OCI-LY1 (cell line): Measurements from ENCODE around the gene MFAP2.

Source experiments
- H2AFZ ChIP-seq: fragments of 200-600 bp; sonication (generic), shearing (Covaris generic); 2 replicates; pipeline ENCODE4 v1.6.0; 2014; ENCODE audit warnings: antibody characterized with exemption, mild to moderate bottlenecking, low read length
- H3F3A ChIP-seq: fragments of 200-600 bp; sonication (generic), shearing (Covaris generic); 2 replicates; pipeline ENCODE4 v1.6.0; 2014; ENCODE audit warnings: mild to moderate bottlenecking, antibody characterized with exemption, low read length, moderate library complexity; ENCODE audit not compliant: insufficient read depth
- H3K27ac ChIP-seq: fragments of 200-600 bp; sonication (generic); 2 replicates; pipeline ENCODE4 v1.5.1; 2014; ENCODE audit warnings: low read length, mixed run types, mild to moderate bottlenecking, low read depth; ENCODE audit not compliant: poor library complexity, severe bottlenecking
- H3K27me3 ChIP-seq: fragments of 200-600 bp; sonication (generic); 2 replicates; pipeline ENCODE4 v1.6.0; 2014; ENCODE audit warnings: antibody characterized with exemption, mild to moderate bottlenecking, low read length, moderate library complexity; ENCODE audit not compliant: insufficient read depth
- H3K36me3 ChIP-seq: fragments of 200-600 bp; sonication (generic); 2 replicates; pipeline ENCODE4 v1.6.1; 2014; ENCODE audit warnings: mild to moderate bottlenecking, antibody characterized with exemption, low read length, moderate library complexity, mixed read lengths; ENCODE audit not compliant: insufficient read depth
- H3K4me1 ChIP-seq: fragments of 200-600 bp; sonication (generic); 2 replicates; pipeline ENCODE4 v1.5.1; 2014; ENCODE audit warnings: mild to moderate bottlenecking, low read length, moderate library complexity; ENCODE audit not compliant: insufficient read depth, severe bottlenecking
- H3K4me2 ChIP-seq: fragments of 200-600 bp; sonication (generic), shearing (Covaris generic); 2 replicates; pipeline ENCODE4 v1.6.1; 2014; ENCODE audit warnings: low read length
- H3K4me3 ChIP-seq: fragments of 200-600 bp; sonication (generic); 2 replicates; pipeline ENCODE4 v1.5.1; 2014; ENCODE audit warnings: low read length, low read depth, mild to moderate bottlenecking, mixed read lengths; ENCODE audit not compliant: poor library complexity, severe bottlenecking
- H3K79me2 ChIP-seq: fragments of 200-600 bp; shearing (Covaris generic); 2 replicates; pipeline ENCODE4 v1.6.1; 2016; ENCODE audit warnings: mixed run types, low read length, mixed read lengths; ENCODE audit not compliant: insufficient read depth
- H3K9ac ChIP-seq: fragments of 200-600 bp; sonication (generic), shearing (Covaris generic); 2 replicates; pipeline ENCODE4 v1.6.1; 2014; ENCODE audit warnings: mild to moderate bottlenecking, low read length, mixed read lengths
- H3K9me2 ChIP-seq: fragments of 200-600 bp; sonication (generic), shearing (Covaris generic); 2 replicates; pipeline ENCODE4 v1.6.1; 2014; ENCODE audit warnings: low read depth, mild to moderate bottlenecking, low read length, mixed read lengths
- H3K9me3 ChIP-seq: fragments of 200-600 bp; shearing (Covaris generic); 2 replicates; pipeline ENCODE4 v1.6.1; 2014; ENCODE audit warnings: low read length, mixed read lengths
- H4K20me1 ChIP-seq: fragments of 200-600 bp; sonication (generic), shearing (Covaris generic); 2 replicates; pipeline ENCODE4 v1.6.0; 2016; ENCODE audit warnings: mild to moderate bottlenecking, low read length; ENCODE audit not compliant: insufficient read depth
- EZH2 ChIP-seq: fragments of 200-600 bp; sonication (generic), shearing (Covaris generic); IDR thresholded peaks from 2 replicates; pipeline ENCODE4 v1.8.0; 2017; ENCODE audit warnings: borderline replicate concordance, mixed run types, mild to moderate bottlenecking, antibody characterized with exemption, low read length, moderate library complexity, mixed read lengths
- TF ChIP-seq, protein P1 (sequence below): fragments of 200-600 bp; sonication (generic), shearing (Covaris generic); IDR thresholded peaks from 2 replicates; pipeline ENCODE4 v1.5.1; 2017; ENCODE audit warnings: mild to moderate bottlenecking, antibody characterized with exemption, low read length, moderate library complexity, mixed read lengths

Gene MFAP2

DNA sequence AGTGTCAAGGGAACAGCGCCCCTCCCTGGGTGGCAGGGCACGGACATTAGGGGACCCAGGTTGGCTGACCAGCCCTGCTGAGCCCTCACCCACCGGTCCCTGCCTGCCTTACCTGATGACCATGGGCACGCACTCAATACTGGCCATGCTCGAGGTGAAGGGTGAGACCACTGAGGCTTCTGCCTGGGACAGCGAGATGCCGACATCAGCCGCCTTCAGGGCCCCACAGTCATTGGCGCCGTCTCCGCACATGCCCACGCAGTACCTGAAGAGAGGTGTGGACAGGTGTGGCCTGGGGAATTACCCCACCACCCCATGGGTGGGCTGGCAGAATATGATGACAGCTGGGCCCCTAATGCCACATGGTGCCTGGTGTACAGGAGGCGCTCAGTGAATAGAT, 7.8 kb upstream of the MFAP2 start:
- Histone ChIP-seq H3K9ac (no peak overlapping the region), H4K20me1 (no peaks in the 10 kb centered on the region), H3K4me2 (no peak overlapping the region), H3K27ac (no peak overlapping the region), H3K79me2 (no peaks in the 10 kb centered on the region), H3K27me3 (no peaks in the 10 kb centered on the region), H3K4me1 (no peaks in the 10 kb centered on the region), H3K9me2 (no peaks in the 10 kb centered on the region), H3K4me3 (no peak overlapping the region), H3K36me3 (no peaks in the 10 kb centered on the region; the same call in 1 of the 2 replicates), H3F3A (no peaks in the 10 kb centered on the region), H2AFZ (no peak overlapping the region), H3K9me3 (no peaks in the 10 kb centered on the region)
- no peak for TF ChIP-seq EZH2
- TF ChIP-seq, protein P1, sequence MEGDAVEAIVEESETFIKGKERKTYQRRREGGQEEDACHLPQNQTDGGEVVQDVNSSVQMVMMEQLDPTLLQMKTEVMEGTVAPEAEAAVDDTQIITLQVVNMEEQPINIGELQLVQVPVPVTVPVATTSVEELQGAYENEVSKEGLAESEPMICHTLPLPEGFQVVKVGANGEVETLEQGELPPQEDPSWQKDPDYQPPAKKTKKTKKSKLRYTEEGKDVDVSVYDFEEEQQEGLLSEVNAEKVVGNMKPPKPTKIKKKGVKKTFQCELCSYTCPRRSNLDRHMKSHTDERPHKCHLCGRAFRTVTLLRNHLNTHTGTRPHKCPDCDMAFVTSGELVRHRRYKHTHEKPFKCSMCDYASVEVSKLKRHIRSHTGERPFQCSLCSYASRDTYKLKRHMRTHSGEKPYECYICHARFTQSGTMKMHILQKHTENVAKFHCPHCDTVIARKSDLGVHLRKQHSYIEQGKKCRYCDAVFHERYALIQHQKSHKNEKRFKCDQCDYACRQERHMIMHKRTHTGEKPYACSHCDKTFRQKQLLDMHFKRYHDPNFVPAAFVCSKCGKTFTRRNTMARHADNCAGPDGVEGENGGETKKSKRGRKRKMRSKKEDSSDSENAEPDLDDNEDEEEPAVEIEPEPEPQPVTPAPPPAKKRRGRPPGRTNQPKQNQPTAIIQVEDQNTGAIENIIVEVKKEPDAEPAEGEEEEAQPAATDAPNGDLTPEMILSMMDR: no peak

DNA sequence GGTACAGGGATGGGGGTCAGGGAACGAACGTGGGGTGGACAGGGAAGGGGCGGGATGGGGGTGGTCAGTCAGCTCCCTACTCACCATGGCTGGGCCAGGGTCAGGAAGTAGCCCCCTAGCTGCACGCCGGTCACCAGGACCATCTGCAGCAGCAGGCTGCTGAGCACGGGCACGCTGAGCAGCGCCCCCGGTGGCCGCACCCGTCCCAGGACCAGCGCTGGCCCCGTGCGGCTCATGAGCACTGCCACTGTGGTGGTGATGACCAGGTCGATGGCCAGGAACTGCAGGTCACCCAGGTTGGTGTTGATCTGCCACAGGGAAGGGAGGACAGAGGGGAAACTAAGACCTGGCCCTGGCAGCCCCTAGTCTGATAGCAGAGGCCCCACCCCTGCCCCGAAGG, 6.5 kb upstream of the MFAP2 start:
- no peak for TF ChIP-seq EZH2
- TF ChIP-seq, protein P1: peak; percentile 67
- H3K36me3 ChIP-seq: no peaks in the 10 kb centered on the region; the same call in 1 of the 2 replicates

DNA sequence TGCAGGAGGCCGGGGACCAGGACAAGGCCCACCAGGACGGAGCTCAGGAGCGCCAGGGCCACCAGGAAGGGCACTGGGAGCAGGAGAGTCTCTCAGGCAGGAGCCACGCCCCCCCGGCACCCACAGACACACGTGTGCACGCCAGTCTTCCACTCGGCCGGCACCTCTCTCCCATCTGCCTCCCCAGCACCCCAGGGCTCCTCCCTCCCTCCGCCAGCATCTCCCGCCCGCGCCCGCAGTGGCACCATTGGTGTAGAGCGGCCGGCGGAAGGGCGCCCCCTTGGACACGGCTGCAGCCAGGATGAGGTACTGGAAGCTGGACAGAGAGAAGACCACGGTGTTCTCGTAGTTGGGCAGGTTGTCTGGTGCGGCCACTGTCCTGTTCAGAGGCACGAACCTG, 6.1 kb upstream of the MFAP2 start:
- Histone ChIP-seq H2AFZ (no peak overlapping the region), H3K27me3 (no peaks in the 10 kb centered on the region), H3K79me2 (no peaks in the 10 kb centered on the region), H3F3A (no peaks in the 10 kb centered on the region), H3K4me1 (no peaks in the 10 kb centered on the region), H3K9ac (no peak overlapping the region), H4K20me1 (no peaks in the 10 kb centered on the region), H3K4me2 (no peak overlapping the region), H3K36me3 (no peaks in the 10 kb centered on the region; the same call in 1 of the 2 replicates), H3K9me2 (no peaks in the 10 kb centered on the region), H3K4me3 (no peak overlapping the region), H3K9me3 (no peaks in the 10 kb centered on the region), H3K27ac (no peak overlapping the region)
- TF ChIP-seq, protein P1: no peak
- no peak for TF ChIP-seq EZH2

More for the DNA sequence above, 6.5 kb upstream of the MFAP2 start:
- Histone ChIP-seq H3K27ac (no peak overlapping the region), H3K9me3 (no peaks in the 10 kb centered on the region), H3K4me1 (no peaks in the 10 kb centered on the region), H3F3A (no peaks in the 10 kb centered on the region), H3K9ac (no peak overlapping the region), H3K79me2 (no peaks in the 10 kb centered on the region), H3K27me3 (no peaks in the 10 kb centered on the region), H2AFZ (no peak overlapping the region), H3K4me2 (no peak overlapping the region), H3K9me2 (no peaks in the 10 kb centered on the region), H3K4me3 (no peak overlapping the region), H4K20me1 (no peaks in the 10 kb centered on the region)
